ENCODE measurements around the gene AFDN. TPM values are rescaled to one million over a fixed set of nuclear protein-coding genes. Genes with fewer than 3 reads are reported as not detected.

Gene AFDN
- total and polyA plus RNA-seq, 2 experiments from 2014 or later: 66.9 to 200 TPM

DNA sequence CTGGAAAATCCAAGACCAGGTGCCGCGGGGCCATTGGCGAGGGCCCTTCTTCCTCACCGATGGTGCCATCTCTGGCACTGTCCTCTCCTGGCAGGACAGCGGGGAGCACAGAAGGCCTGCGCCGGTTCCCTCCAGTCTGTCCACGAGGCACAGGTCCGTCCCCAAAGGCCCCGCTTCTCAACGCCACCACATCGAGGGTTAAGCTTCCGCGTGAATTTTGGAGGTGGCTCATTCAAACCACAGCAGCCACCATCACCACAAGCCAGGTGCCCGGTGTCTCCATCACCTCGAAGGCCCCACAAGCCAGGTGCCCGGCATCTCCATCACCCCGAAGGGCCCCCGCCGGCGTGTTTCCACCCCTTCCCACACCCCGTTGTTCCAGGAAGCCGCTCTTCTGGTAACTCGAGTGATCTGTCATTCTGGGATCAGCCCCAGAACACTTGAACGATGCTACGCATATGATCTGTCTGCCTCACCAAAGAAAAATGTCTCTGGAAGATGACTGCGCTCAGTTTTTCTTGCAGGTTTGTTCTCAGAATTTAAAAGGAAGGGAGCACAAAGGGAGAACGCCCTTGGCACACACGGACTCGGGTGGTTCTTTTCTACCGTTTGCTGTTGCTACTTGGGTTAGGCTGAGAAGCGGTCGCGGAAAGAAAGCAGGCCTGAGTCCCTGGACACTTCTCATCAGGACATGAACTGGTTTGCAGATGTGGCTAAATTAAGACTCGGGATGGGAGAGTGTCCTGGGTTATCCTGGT is 160.9 kb downstream of the AFDN start:
- Histone ChIP-seq H3K4me1 (ENCODE audit: insufficient read depth) (no peaks in the 10 kb centered on the region), H4K20me1 (replicated peaks; ENCODE audit: insufficient read depth) (no peaks in the 10 kb centered on the region), H3K36me3 (ENCODE audit: insufficient read depth) (no peaks in the 10 kb centered on the region), H2AFZ (no peak overlapping the region), H3F3A (replicated peaks; ENCODE audit: low read depth) (no peaks in the 10 kb centered on the region), H3K4me2 (no peak overlapping the region), H3K79me2 (replicated peaks; ENCODE audit: insufficient read depth) (no peaks in the 10 kb centered on the region), H3K9me2 (ENCODE audit: insufficient read depth) (peaks cover 10% of the 10 kb centered on the region; the same call in 1 of the 2 replicates), H3K27me3 (ENCODE audit: insufficient read depth) (no peaks in the 10 kb centered on the region), H3K27ac (ENCODE audit: low read depth) (no peak overlapping the region), H3K4me3 (no peak overlapping the region)
- DNase-seq (ENCODE audit: low spot score) (no peak), ATAC-seq (no peak)
- peaks cover 12% of the 10 kb centered on the region for H3K36me3 Mint-ChIP-seq (ENCODE audit: low read depth)
- no peak overlapping the region for H3K27ac Mint-ChIP-seq
- TF ChIP-seq ZNF114 (CRISPR knock-in tag; IDR thresholded peaks at IDR 0.05): no peak
- peaks cover 10% of the 10 kb centered on the region; the same call in 2 of the 3 replicates for H3K9me3 Mint-ChIP-seq
- H3K4me3 Mint-ChIP-seq: no peak overlapping the region
- peaks cover 2% of the 10 kb centered on the region for H3K27me3 Mint-ChIP-seq (ENCODE audit: insufficient read depth, low read depth, poor library complexity)
- no peaks in the 10 kb centered on the region for H3K4me1 Mint-ChIP-seq

DNA sequence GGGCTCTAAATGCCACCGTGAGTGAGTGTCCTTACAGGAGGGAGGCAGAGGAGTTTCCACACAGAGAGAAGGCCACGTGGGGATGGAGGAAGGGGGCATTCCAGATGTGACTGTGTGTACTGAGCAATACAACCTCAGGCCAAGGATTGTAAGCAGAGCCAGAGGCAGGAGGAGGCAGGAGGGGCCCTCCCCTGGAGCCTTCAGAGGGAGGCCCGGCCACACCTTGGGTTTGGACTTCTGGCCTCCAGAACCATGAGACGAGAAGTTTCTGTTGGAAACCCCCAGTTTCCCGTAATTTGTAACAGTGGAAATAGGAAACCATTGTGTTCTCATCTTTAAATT is 161.4 kb downstream of the AFDN start:
- Mint-ChIP-seq H3K4me3 (no peak overlapping the region), H3K4me1 (no peaks in the 10 kb centered on the region), H3K36me3 (ENCODE audit: low read depth) (peaks cover 12% of the 10 kb centered on the region), H3K27ac (no peak overlapping the region), H3K9me3 (peaks cover 10% of the 10 kb centered on the region; the same call in 2 of the 3 replicates), H3K27me3 (ENCODE audit: insufficient read depth, low read depth, poor library complexity) (peaks cover 2% of the 10 kb centered on the region)
- H3K79me2 ChIP-seq (replicated peaks; ENCODE audit: insufficient read depth): no peaks in the 10 kb centered on the region
- no peak overlapping the region for H3K4me3 ChIP-seq
- no peak overlapping the region for H3K27ac ChIP-seq (ENCODE audit: low read depth)
- H3K9me2 ChIP-seq (ENCODE audit: insufficient read depth): peaks cover 10% of the 10 kb centered on the region; the same call in 1 of the 2 replicates
- ATAC-seq (no peak), DNase-seq (ENCODE audit: low spot score) (no peak)
- no peak for TF ChIP-seq STAT1 (IDR thresholded peaks at IDR 0.05; ENCODE audit: unreplicated experiment)
- TF ChIP-seq, protein P1, sequence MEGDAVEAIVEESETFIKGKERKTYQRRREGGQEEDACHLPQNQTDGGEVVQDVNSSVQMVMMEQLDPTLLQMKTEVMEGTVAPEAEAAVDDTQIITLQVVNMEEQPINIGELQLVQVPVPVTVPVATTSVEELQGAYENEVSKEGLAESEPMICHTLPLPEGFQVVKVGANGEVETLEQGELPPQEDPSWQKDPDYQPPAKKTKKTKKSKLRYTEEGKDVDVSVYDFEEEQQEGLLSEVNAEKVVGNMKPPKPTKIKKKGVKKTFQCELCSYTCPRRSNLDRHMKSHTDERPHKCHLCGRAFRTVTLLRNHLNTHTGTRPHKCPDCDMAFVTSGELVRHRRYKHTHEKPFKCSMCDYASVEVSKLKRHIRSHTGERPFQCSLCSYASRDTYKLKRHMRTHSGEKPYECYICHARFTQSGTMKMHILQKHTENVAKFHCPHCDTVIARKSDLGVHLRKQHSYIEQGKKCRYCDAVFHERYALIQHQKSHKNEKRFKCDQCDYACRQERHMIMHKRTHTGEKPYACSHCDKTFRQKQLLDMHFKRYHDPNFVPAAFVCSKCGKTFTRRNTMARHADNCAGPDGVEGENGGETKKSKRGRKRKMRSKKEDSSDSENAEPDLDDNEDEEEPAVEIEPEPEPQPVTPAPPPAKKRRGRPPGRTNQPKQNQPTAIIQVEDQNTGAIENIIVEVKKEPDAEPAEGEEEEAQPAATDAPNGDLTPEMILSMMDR (conservative IDR thresholded peaks at IDR 0.05; ENCODE audit: low read depth in 2 of 2): no peak
- TF ChIP-seq, protein P2, sequence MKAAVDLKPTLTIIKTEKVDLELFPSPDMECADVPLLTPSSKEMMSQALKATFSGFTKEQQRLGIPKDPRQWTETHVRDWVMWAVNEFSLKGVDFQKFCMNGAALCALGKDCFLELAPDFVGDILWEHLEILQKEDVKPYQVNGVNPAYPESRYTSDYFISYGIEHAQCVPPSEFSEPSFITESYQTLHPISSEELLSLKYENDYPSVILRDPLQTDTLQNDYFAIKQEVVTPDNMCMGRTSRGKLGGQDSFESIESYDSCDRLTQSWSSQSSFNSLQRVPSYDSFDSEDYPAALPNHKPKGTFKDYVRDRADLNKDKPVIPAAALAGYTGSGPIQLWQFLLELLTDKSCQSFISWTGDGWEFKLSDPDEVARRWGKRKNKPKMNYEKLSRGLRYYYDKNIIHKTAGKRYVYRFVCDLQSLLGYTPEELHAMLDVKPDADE (IDR thresholded peaks at IDR 0.05): no peak
- no peak for TF ChIP-seq JUNB (IDR thresholded peaks at IDR 0.05; ENCODE audit: unreplicated experiment)
- TF ChIP-seq NANOG (IDR thresholded peaks at IDR 0.05; ENCODE audit: borderline replicate concordance): no peak
- TF ChIP-seq ZNF331 (CRISPR knock-in tag; IDR thresholded peaks at IDR 0.05; ENCODE audit: low read depth): no peak
- TF ChIP-seq EZH2phosphoT487 (IDR thresholded peaks at IDR 0.05; ENCODE audit: unreplicated experiment): no peak
- no peak for TF ChIP-seq EZH2 (IDR thresholded peaks at IDR 0.05; ENCODE audit: low read depth, unreplicated experiment)
- TF ChIP-seq, protein P3, sequence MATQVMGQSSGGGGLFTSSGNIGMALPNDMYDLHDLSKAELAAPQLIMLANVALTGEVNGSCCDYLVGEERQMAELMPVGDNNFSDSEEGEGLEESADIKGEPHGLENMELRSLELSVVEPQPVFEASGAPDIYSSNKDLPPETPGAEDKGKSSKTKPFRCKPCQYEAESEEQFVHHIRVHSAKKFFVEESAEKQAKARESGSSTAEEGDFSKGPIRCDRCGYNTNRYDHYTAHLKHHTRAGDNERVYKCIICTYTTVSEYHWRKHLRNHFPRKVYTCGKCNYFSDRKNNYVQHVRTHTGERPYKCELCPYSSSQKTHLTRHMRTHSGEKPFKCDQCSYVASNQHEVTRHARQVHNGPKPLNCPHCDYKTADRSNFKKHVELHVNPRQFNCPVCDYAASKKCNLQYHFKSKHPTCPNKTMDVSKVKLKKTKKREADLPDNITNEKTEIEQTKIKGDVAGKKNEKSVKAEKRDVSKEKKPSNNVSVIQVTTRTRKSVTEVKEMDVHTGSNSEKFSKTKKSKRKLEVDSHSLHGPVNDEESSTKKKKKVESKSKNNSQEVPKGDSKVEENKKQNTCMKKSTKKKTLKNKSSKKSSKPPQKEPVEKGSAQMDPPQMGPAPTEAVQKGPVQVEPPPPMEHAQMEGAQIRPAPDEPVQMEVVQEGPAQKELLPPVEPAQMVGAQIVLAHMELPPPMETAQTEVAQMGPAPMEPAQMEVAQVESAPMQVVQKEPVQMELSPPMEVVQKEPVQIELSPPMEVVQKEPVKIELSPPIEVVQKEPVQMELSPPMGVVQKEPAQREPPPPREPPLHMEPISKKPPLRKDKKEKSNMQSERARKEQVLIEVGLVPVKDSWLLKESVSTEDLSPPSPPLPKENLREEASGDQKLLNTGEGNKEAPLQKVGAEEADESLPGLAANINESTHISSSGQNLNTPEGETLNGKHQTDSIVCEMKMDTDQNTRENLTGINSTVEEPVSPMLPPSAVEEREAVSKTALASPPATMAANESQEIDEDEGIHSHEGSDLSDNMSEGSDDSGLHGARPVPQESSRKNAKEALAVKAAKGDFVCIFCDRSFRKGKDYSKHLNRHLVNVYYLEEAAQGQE (IDR thresholded peaks at IDR 0.05; ENCODE audit: unreplicated experiment): no peak
- TF ChIP-seq POLR2AphosphoS5 (IDR thresholded peaks at IDR 0.05; ENCODE audit: low read depth): no peak
- no peaks in the 10 kb centered on the region for H3F3A ChIP-seq (replicated peaks; ENCODE audit: low read depth)
- H3K4me2 ChIP-seq: no peak overlapping the region
- H3K4me1 ChIP-seq (ENCODE audit: insufficient read depth): no peaks in the 10 kb centered on the region
- no peak overlapping the region for H2AFZ ChIP-seq
- H4K20me1 ChIP-seq (replicated peaks; ENCODE audit: insufficient read depth): no peaks in the 10 kb centered on the region
- H3K27me3 ChIP-seq (ENCODE audit: insufficient read depth): no peaks in the 10 kb centered on the region
- no peaks in the 10 kb centered on the region for H3K36me3 ChIP-seq (ENCODE audit: insufficient read depth)
